Body of pancreas (tissue), 4 donors: ENCODE results near the gene ZNF521.

Source experiments
- CTCF ChIP-seq, 7 experiments: fragments of 450-650 bp in 4 of 7; fragments of 200-600 bp in 3 of 7; sonication (generic) in 3 of 7; IDR thresholded peaks; one replicate each; pipeline ENCODE4 v1.5.1; 2016 to 2019; ENCODE audit warnings: antibody characterized with exemption in 7 of 7
- POLR2A ChIP-seq, 3 donors: fragments of 450-650 bp; IDR thresholded peaks; one replicate each; pipeline ENCODE4 v1.6.1; 2016; ENCODE audit warnings: antibody characterized with exemption in 3 of 3, mild to moderate bottlenecking in 2 of 3

GRCh38 chr18:25282282-25282681, 69.7 kb downstream of the ZNF521 start:
- no peak for TF ChIP-seq CTCF (IDR thresholded peaks at IDR 0.05)
- TF ChIP-seq POLR2A (IDR thresholded peaks at IDR 0.05), result no peak
